ENCODE measurements around the gene AKR1C2.
"Not testable (repeated sequence)": the region's sequence is repeated elsewhere in the genome, so short reads cannot be mapped to it uniquely, and the experiment has no call there.

The AKR1C2 gene

DNA sequence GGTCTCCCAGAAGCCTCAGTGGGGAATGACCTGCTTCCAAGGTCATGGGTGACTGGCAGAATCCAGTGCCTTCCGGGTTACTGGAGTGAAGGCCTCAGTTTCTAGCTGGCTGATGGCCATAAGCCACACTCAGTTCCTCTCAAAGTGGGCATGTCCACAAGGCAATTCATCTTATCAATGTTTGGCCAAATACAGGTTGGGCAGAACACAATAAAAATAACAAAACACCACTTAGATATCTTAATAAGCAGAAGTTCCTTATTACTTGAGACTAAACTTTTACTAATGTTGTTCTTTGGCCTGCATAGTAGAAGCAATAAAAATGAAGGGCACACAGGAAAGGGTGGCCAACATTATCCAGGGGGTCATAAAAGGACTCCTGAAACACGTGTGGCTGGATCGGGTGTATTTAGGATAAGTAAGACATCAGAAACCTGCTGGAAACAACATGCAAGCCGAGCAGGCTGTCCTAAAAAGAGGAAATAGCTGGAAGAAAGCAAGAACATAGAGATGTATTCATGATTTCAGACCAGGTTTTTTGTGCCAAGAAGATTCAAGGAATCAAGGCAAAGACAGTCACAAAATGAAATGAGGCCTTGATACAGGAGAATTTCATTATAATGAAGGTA lies 19.6 kb upstream of the AKR1C2 start:
- no peak for DNase-seq

DNA sequence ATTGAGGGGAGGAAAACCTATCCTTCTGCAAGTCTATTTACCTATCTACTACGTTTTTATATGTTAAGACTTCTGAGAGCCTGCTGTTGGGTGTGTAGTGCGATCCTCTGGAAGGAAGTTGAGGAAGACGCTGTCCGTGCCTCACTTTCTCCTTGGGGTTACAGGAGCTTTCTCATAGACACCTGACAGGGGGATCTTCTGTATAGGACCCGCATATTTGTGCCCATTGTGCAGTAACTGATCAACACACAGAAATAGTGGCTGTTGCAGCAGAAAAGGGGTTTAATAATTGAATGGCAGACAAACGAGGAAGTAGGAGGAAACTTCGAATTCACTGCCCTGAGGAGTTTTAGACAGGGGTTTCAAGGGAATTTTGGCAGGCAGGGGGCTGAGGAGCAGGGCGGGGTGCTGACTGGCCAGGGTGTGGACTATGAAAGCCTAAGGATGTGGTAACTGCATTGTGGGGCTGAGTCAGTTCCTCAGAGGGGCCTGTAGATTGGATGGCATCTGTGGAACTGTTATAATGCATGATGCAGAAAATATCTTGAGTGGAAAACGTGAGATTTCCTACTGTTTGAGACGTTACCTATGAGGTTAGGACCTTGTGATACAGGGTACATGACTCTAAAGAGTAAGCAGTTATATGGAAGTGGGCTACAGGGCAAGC lies 18.1 kb upstream of the AKR1C2 start:
- DNase-seq, result not testable (repeated sequence)

DNA sequence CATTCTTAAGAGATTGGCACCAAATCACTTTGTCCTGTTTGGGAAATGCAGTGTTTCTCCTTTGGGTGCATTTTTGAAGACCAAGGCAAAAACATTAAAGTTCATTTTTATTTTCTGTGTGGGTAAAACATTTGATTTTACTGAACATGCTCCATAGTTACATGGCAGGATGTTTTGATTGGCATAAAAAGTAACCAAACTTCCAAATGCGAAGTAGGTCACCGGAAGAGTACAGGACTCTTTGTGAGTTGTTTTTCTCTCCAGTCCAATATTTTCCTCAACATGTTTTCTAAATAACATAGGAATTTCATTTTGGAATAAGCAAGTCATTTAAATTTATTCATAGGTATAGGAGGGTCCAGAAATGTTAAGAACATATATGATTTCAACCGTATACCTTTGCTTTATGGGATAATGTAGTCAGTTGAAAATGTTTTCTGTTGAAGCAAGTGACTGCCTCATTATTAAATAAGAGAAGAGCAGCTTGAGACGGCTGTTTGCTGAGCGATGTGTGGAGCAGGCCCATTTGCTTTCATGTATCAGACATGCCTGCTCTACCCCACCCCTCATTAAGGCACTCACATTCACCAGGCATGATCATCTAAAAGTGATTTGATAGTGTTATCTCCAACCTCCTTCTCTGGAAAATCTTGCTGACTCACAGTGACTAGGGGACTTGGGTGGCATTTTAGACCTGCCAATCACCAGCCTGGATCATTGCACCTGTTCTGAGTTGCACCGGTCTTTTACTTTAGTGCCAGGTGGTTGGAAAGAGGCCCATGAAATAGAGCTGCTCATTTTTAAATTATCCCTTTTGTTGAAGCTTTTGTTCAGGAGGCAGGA lies 16.3 kb upstream of the AKR1C2 start:
- not testable (repeated sequence) for DNase-seq

DNA sequence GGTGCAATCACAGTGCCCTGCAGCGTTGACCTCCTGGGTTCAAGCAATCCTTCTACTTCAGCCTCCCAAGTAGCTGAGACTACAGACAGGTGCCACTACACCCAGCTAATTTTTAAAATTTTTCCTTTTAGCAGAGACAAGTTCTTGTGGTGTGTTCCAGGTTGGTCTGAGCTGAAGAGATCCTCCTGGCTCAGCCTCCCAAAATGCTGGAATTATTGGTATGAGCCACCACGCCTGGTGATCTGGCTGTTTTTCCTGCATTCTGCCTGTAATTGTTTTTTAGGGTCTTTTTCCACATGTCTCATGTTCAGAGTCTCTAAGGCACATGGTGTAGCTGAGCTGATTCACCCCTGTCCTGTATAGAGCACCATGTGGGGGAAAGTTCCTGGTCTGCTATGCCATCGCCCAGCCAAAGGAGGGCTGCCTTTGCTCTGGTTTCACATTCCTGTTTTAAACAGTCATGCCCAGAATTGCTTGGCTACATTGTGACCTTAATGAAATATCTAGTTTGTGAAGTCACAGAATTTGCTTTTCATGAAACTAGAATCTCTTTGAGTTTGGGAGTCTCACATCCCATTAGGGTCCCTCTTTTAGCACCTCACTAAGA lies 15.1 kb upstream of the AKR1C2 start:
- DNase-seq, result not testable (repeated sequence)

DNA sequence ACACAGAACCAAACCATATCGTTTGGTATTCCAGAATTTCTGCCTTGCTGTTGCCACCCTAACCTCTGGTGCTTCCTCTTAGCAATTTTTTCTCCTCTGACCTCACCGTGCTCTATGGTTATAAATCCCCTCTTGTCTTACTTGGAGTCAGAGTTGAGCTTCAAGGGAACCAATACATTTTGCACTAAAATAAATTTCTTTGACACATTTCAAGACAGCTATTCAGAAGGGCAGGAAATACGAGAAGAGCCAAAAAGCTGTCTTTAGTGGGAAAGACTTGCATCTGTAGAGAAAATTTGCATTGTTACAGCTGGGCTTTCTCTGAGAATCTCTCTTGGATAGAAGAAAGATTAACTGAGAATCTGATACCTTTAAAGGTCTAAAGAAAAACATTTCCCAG lies 14.5 kb upstream of the AKR1C2 start:
- no peak for DNase-seq

DNA sequence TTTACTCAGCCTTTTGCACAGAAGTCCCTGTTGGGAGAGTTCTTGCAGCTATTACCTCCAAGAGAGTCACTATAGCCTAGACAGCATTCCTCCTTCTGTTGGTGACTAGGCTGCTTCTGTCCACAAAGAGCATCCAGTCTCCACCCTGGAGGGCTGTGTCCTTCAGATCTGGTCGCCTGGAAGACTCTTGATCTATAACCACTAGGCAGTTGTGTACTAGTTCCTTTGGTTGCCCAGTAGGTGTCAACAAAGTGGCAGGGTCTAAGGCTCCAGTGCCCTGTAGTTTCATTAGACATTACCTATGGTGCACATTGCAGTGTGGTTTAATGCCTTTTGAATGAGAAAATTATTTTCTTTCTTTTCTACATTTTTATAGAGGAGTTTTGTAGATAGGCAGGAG lies 11.3 kb upstream of the AKR1C2 start:
- no peak for DNase-seq

DNA sequence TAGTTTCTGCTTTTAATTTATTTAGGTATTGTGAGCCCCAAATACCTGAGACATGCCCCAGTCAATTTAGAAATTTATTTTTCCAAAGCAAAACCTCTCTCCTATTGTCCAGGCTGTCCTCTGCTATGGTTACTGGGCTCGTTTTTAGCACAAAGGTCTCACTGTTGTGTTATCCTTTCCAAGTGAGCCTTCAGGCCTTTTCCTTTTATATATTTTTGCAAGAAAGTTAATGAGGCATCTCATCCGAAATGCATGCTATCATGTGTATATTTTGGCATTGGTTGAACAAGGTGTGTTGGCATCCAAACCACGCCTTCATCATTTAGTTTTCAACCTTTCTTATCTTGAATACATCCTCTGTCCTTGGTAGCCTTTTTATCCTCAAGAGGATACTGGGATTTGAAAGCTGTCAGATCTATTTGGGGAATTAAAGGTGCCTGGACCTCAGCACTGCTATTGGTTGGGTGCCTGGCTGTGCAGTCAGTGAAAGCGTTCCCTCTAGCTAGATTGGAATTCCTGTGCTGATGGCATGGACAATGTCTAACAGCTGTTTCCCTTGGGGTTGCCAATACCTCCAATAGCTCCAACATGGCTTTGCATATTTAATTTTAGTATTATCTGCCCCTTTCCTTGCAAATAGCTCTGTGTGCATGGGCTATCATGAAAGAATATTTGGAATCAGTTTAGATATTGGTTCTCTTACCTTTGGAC lies 10.7 kb upstream of the AKR1C2 start:
- DNase-seq, result not testable (repeated sequence)

DNA sequence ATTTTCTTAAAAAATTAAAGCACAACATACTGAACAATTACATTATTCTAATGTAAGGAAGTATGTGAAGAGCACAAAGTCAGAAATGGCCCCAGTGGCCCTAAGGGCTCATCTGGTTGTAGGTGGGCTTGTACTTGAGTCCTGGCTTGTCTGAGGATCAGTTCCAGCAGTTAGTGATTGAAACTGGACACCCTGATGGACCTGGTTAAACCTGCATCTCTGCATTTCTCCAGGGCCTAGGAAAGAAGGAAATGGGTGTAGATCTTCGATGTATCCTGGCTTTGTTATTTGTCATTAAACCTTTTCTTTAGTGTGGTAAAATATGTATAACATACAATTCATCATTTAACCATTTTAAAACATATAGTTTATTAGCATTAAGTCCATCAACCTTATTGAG lies 9.7 kb upstream of the AKR1C2 start:
- no peak for DNase-seq

DNA sequence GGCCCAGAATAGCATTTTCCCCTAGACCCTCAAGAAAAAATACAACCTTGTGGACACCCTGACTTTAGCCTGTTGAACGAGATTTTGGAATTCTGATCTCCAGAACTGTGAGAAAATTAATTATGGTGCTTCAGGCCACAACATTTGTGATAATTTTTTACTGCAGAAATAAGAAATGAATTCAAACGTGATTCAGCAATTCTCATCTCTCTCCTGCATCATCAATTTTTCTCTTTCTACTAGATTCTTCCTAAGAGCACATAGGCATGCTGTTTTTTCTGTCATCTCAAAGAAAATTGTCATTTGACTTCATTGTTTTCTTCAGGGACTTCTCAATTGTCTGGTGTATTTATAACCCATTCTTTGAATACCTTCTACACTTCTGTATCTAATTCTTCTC lies 8.9 kb upstream of the AKR1C2 start:
- DNase-seq, result no peak

DNA sequence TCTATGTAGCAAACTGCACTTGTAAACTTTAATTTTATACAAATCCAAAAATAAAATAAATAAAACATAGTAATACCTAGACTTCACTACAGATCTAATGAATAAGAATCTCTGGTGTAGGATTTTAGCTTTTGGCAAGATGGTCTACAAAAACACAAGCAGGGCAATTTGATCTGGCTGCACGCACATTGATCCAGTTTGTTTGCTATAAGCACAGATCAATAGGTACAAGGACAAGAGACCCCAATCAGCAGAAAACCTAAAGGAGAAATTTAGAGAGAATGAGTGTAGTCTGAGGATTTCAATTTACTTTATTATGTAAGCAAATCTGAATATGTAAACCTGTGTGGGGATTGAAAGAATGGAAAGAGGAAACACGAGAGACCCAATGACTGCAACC lies 7.7 kb upstream of the AKR1C2 start:
- DNase-seq, result not testable (repeated sequence)

DNA sequence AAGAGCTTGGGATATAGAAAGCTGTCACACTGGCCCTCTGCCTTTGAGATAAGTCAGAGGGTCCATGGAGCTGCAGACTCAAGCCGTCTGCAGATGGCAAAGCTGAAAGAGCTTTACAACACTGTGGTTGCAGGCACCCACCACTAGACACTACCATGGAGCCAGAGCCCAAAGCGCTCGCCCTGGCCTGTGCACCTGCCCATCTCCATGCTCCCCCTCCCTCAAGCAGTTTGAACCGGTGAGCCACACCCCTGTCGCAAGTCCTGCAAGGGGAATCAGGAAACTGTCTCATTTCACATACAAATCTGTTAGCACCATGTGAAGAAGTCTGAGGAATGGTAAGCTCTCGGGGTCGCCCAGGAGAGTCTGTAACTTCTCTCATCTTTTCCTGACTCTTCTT lies 6.4 kb upstream of the AKR1C2 start:
- DNase-seq, result not testable (repeated sequence)

DNA sequence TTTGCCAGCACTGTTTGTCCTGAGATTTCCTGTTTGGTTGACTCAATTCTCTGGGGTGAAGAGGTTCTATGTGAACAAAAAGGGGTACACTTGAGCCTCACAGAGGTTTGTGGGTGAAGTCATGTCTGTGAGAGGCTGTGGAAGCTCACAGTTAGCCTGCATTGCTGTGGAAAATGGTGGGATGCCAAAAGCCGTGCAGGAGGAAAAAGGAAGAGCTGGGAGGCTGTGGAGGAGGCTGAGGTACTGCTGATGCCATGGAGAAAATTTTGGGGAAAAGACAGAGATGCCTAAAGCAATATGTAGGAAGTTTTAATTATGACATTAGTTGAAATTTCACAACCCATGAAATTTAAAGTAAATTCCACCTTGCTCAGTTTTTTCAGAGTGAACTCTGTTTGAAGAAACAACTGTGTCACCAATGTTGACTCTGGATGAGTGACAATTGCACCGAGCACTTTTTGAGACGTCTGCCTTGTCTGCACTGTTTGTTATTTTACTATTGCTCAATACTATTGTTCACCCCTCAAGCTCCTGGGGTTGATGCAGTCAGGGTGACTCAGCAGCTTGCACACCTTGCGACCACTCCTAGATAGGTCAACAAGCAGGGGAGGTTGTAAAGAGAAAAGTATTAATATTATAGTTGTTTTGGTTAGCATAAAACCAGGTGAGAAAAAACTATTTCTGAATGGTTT lies 5.3 kb upstream of the AKR1C2 start:
- DNase-seq, result not testable (repeated sequence)

DNA sequence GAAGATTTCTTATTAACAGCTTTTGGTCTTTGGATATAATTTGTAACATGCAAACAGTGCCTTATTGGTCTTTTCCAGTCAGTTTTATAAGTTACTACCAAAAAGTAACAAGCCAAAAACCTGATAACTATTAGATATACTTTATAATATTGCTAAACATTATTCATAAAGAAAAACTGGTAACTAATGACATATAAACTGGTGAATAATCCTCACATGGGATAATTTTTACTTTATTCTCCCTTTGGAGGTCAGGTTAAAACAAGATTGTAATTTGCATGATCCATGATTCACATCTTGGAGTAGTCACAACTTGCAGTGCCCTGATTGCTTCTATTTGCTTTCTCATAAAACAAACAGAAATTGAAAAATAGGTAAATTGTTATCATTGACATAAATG lies 844 bp upstream of the AKR1C2 start:
- DNase-seq, result not testable (repeated sequence)

DNA sequence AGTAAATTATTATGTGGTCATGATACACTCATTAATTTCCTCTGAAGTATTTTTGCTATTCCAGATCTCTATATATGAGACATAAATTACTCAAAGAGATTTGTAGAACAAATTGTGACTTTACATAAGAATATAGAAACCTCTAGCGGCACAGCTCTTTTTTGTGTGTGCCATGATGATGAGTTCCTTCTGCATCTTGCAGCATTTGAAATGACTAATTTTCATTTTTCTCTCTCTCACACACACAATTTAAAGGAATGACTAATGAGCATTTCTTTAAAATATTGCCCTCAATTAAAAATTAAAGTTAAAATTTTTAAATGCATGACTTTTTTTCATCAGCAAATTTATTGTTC lies 351 bp upstream of the AKR1C2 start:
- not testable (repeated sequence) for DNase-seq

DNA sequence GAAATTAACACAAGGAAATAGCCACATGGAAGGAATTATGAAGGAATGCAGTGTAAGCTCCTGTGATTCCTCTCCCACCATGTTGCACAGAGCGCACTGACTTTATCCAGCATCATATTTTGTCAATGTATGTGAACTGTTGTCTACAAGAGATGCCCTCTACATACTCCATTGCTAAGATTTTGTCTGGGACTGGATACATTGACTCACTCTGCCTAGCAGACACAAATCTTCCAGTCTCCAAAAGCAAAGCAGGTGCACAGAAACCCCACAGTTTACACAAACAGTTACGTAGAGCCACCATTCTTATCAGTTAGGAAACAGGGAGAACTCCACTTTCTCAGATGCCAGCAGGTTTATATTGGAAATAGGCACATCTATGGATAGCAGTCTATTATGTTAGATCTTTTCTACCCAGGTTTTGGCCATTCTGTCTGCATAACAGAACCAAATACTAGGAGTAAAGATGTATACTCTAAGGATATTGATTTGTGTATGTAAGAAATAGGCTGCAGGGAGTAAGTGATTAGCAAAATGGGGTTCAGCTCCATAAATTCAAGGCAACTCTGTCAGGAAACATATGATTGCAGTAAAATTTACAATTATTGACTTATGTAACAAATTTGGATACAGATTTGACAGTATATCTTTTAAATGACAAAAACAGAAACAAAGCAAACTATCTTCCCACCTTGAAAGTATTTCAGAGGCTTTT lies 1.5 kb downstream of the AKR1C2 start:
- no peak for DNase-seq

DNA sequence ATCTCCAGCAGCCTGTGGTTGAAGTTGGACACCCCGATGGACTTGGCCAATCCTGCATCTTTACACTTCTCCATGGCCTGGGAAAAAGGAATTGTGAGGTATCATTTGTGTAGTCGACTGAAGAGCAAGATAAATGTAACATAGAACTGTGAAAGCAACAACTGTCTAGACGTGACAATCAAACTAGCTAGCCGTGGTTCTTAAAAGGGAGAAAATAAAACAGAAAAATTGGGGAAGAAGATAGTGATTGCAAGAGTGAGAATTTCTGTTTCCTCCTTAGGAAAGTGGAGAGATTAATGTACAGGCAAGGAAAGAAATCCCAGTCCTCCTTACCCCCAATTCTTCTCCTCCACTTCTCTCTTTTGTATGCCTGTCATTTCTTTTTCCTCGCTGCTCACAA lies 5.0 kb downstream of the AKR1C2 start:
- DNase-seq, result no peak

DNA sequence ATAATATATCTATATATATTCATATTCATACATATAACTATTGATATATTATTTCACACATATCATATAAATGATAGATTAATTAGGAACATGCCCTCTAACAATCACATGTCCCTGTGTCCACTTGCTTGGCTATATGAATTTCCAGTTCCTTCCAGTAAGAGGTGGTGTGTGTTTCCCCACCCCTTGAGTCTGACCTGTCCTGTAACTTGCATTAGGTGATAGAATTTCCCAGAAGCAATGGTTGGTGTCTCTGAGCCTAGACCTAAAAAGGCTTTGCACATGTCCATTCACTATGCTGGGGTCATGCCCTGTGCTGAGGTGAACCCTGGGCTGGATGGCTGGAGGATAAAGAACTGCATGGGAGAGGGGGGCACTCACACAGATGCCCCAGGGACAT lies 9.4 kb downstream of the AKR1C2 start:
- not testable (repeated sequence) for DNase-seq

DNA sequence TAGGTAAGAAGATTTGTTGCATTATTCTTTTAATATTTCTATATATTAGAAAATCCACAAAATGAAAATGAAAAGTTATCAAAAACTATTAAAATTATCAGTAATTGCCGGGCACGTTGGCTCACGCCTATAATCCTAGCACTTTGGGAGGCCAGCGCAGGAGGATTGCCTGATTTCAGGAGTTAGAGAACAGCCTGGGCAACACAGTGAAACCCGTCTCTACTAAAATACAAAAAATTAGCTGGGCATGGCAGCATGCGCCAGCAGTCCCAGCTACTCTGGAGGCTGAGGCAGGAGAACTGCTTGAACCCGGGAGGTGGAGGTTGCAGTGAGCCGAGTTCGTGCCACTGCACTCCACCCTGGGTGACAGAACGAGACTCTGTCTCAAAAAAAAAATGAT lies 11.1 kb downstream of the AKR1C2 start:
- DNase-seq, result not testable (repeated sequence)

DNA sequence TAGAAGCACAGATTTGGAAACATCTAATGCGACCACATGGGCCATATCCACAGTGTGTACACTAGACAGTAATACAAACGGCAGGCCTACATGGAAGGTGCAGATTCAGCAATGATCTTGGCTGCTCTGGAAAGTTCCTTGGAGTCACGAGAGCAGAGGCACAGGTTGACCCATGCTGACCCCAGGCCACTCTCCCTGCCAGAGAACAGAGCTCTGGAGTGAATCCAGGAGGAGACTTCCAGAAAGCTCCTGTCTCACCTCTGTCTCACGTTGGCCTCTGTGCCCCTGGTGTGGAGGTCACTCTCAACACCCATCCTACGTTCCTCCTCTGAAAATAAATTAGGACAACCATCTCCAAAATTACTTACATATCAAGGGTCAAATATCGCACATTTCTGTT lies 12.2 kb downstream of the AKR1C2 start:
- not testable (repeated sequence) for DNase-seq

DNA sequence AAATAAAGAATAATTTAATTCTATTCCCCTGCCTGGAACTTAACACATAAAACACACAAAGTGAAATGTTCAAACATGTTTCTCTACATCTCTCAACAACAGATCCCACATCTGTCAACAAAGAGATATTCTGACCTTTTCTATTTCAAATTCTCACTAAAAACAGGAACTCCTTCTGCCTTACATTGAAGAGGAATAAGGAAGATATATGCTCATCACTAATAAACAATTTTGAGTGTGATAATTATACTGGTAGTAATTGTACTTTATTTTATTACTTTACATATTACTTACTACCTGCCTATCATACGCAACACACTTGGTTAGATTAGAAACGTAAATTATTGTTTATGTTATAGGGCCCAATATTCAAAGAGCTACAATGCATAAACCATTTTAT lies 13.4 kb downstream of the AKR1C2 start:
- no peak for DNase-seq

DNA sequence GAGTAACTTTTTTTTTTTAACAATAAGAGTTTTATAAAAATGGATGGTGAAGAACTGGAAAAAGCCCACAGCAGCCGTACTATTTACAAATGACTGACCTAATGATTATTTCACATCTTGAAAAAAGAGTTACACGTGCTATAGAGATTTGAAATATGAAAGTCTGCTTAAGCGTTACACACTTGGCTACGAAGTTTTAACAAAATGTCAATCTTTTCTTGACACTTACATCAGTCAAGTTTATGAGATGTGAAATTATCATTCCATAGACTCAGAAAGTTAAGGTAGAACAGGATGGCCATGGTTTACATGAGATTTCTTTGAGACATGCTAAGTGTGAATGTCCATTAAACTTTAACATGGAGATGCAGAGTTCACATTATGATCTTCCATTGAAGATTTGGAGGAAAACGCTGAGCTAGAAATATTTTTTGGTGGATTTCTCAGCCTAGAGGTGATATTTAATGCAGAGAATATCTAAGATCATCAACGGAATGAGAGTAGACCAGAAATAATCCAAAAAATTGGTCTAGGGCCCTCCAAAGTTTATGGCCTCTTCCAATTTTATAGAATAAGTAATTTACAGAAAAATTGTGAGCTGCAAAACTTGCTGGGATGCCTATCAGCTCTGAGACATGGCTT lies 15.5 kb downstream of the AKR1C2 start:
- not testable (repeated sequence) for DNase-seq
